Osteocyte (in vitro differentiated cells): ENCODE results near the gene LST1. TPM values are rescaled to one million over a fixed set of nuclear protein-coding genes. Genes with fewer than 3 reads are reported as not detected.

Experiments used
- DNase-seq: peaks from one replicate; pipeline ENCODE4 v3.0.0; 2021; ENCODE audit warnings: mixed read lengths; ENCODE audit not compliant: unreplicated experiment; ENCODE audit errors: extremely low spot score
- H3K27ac Mint-ChIP-seq: one replicate; pipeline ENCODE4 v1.8.0; 2021; ENCODE audit warnings: mild to moderate bottlenecking, mixed read lengths; ENCODE audit not compliant: unreplicated experiment
- H3K27me3 Mint-ChIP-seq: one replicate; pipeline ENCODE4 v1.8.0; 2021; ENCODE audit warnings: mixed read lengths; ENCODE audit not compliant: unreplicated experiment
- H3K36me3 Mint-ChIP-seq: one replicate; pipeline ENCODE4 v1.8.0; 2021; ENCODE audit warnings: mixed read lengths; ENCODE audit not compliant: unreplicated experiment
- H3K4me1 Mint-ChIP-seq: one replicate; pipeline ENCODE4 v1.8.0; 2021; ENCODE audit warnings: mixed read lengths; ENCODE audit not compliant: unreplicated experiment
- H3K4me3 Mint-ChIP-seq: one replicate; pipeline ENCODE4 v1.8.0; 2021; ENCODE audit warnings: mild to moderate bottlenecking, moderate library complexity, mixed read lengths; ENCODE audit not compliant: unreplicated experiment
- H3K9me3 Mint-ChIP-seq: one replicate; pipeline ENCODE4 v1.8.0; 2021; ENCODE audit warnings: mixed read lengths; ENCODE audit not compliant: unreplicated experiment
- total RNA-seq: library from RNA; stranded (reverse); gene quantifications from 2 replicates; pipeline ENCODE4 v1.2.1, GENCODE V29; 2021
- TF ChIP-seq, protein P1 (sequence below): fragments of 200-600 bp; sonication (generic); IDR thresholded peaks from 2 replicates; pipeline ENCODE4 v1.5.0; 2021; ENCODE audit warnings: antibody characterized with exemption, mild to moderate bottlenecking, moderate library complexity

LST1 gene
- total RNA-seq, 1 donor from 2014 or later: not detected

DNA sequence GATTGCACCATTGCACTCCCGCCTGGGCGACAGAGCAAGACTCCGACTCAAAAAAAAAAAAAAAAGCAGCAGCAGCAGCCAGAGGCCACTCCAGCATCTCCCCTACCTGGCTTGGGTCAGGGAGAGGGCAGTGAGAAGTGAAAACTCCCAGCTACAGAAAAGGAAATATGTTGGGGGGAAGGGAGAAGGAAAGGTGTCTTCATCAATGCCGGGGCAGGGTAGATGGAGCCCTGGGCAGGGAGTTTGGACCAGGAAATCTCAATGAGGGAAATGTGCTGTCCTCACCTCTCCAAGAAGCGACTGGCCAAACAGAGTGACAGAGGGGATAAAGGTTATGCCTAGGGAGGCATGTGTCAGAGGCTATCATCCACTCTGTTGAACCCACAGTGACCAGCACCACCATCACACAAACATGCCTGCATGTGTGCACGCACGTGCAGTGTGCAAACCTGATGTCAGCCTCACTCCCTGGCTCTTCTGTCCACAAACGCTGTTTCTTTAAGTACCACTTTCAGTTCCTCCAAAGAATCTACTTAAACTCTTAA is 28.1 kb downstream of the LST1 start:
- H3K4me3 Mint-ChIP-seq: no peak overlapping the region
- no peaks in the 10 kb centered on the region for H3K4me1 Mint-ChIP-seq
- H3K27ac Mint-ChIP-seq: no peak overlapping the region
- H3K27me3 Mint-ChIP-seq: no peaks in the 10 kb centered on the region
- DNase-seq: no peak
- H3K36me3 Mint-ChIP-seq: no peaks in the 10 kb centered on the region
- TF ChIP-seq, protein P1, sequence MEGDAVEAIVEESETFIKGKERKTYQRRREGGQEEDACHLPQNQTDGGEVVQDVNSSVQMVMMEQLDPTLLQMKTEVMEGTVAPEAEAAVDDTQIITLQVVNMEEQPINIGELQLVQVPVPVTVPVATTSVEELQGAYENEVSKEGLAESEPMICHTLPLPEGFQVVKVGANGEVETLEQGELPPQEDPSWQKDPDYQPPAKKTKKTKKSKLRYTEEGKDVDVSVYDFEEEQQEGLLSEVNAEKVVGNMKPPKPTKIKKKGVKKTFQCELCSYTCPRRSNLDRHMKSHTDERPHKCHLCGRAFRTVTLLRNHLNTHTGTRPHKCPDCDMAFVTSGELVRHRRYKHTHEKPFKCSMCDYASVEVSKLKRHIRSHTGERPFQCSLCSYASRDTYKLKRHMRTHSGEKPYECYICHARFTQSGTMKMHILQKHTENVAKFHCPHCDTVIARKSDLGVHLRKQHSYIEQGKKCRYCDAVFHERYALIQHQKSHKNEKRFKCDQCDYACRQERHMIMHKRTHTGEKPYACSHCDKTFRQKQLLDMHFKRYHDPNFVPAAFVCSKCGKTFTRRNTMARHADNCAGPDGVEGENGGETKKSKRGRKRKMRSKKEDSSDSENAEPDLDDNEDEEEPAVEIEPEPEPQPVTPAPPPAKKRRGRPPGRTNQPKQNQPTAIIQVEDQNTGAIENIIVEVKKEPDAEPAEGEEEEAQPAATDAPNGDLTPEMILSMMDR: no peak
- H3K9me3 Mint-ChIP-seq: no peaks in the 10 kb centered on the region

DNA sequence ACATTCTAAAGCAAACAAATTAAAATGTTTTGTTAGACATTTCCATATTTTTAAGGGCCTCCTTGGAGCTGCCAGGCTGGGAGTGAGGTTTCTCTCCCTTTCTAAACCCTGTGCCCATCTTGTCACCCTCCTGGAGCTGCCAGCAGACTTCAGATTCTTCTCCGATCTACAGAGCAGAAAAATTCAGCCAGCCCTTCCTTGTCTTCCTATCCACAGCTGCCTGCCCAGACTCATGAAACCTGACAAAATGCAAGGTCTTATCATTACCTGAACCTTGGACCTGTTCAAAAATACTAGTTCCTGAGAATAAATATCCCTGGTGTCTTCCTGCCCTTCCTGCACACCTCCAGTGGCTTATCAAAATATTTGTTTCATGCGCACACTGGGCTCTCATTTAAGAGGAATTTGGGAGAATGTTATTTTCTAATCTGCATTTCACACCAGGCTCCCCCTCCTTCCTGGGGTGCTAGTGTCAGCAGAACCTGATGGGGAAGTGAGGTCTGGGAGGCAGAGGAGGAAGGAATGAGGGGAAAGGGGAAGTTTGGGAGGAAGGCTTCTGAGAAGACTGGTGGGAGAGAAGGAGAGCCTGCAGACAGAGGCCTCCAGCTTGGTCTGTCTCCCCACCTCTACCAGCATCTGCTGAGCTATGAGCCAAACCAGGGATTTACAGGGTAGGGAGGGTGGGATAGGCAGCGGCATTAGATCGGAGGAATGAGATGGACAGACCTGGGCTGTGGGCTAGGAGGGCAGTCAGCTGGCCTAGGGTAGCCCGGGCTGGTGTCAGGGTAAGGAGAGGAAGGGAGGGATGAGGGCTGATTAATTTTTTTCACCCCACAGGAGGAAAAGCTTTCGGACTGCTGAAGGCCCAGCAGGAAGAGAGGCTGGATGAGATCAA is 28.9 kb downstream of the LST1 start, which contains the start of gene AIF1:
Gene AIF1 (plus strand): TSS at position 551 of the 895 bp plus-strand sequence. CDS start 96 bp downstream, at position 647.
- TF ChIP-seq, protein P1: no peak
- Mint-ChIP-seq H3K4me1 (peaks cover 3% of the 10 kb centered on the region), H3K27me3 (no peaks in the 10 kb centered on the region), H3K9me3 (no peaks in the 10 kb centered on the region), H3K36me3 (no peaks in the 10 kb centered on the region), H3K4me3 (no peak within 1 kb of the TSS), H3K27ac (no peak within 1 kb of the TSS)
- no peak for DNase-seq

DNA sequence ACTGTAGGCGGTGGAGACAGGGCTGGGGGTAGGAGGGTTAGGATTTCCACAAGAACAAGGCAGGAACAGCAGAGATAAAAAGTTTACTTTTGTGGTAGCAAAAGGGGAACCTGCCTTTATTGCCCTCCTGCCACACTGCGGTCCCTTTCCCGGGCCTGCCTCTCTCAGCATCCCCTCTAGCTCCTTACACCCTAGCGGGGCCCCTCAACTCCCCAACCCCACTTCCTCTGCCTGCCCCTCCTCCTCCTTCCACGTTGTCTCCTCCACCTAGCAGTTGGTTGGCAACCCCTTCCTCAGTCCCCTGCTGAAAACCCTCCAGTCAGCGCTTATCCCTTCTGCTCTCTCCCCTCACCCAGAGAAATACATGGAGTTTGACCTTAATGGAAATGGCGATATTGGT is 29.7 kb downstream of the LST1 start:
- Mint-ChIP-seq H3K27ac (no peak overlapping the region), H3K9me3 (no peaks in the 10 kb centered on the region)

GRCh38 chr6:31617010-31617409 is 30.9 kb downstream of the LST1 start:
- no peaks in the 10 kb centered on the region for H3K9me3 Mint-ChIP-seq
- TF ChIP-seq, protein P1: no peak
- H3K27me3 Mint-ChIP-seq: no peaks in the 10 kb centered on the region
- H3K4me3 Mint-ChIP-seq: no peak overlapping the region
- DNase-seq: no peak
- H3K36me3 Mint-ChIP-seq: no peaks in the 10 kb centered on the region
- H3K27ac Mint-ChIP-seq: no peak overlapping the region
- peaks cover 8% of the 10 kb centered on the region for H3K4me1 Mint-ChIP-seq

More for the DNA sequence above, 29.7 kb downstream of the LST1 start:
- H3K4me3 Mint-ChIP-seq: no peak overlapping the region
- TF ChIP-seq, protein P1: no peak
- no peak for DNase-seq
- H3K27me3 Mint-ChIP-seq: no peaks in the 10 kb centered on the region
- H3K4me1 Mint-ChIP-seq: peaks cover 3% of the 10 kb centered on the region
- H3K36me3 Mint-ChIP-seq: no peaks in the 10 kb centered on the region
